GM15510 (cell line): Measurements from ENCODE around the gene CTSF.

Source experiments
- POLR2A ChIP-seq: IDR thresholded peaks from 3 replicates; pipeline ENCODE4 v1.6.1; 2011; ENCODE audit warnings: borderline replicate concordance; ENCODE audit not compliant: insufficient read length; ENCODE audit errors: extremely low read depth

CTSF gene

GRCh38 chr11:66524304-66525040 is 43.9 kb downstream of the CTSF start:
- TF ChIP-seq POLR2A: no peak

- TF ChIP-seq POLR2A: no peak
These were observed 44.8 kb downstream of the CTSF start for GRCh38 chr11:66523611-66524010.
